ENCODE data around the gene VWF. TPM values are rescaled to one million over a fixed set of nuclear protein-coding genes. Genes with fewer than 3 reads are reported as not detected.

VWF gene
- total RNA-seq = 100 to 1,000 TPM; 163 to 480 (median 275) TPM
- polyA plus RNA-seq = 100 to 1,000 TPM; 104 to 254 TPM
- long read RNA-seq, donor 1, partial matches to known transcripts = 191 of 204 reads
- long read RNA-seq, donor 1, other reads (novel, unspliced or antisense) = 13 of 204 reads
- long read RNA-seq, donor 2, partial matches to known transcripts = 205 of 224 reads
- long read RNA-seq, donor 2, other reads (novel, unspliced or antisense) = 19 of 224 reads
- long read RNA-seq, donor 3, full-length matches to known transcripts = 1 of 225 reads
- long read RNA-seq, donor 3, partial matches to known transcripts = 202 of 225 reads
- long read RNA-seq, donor 3, other reads (novel, unspliced or antisense) = 22 of 225 reads

DNA sequence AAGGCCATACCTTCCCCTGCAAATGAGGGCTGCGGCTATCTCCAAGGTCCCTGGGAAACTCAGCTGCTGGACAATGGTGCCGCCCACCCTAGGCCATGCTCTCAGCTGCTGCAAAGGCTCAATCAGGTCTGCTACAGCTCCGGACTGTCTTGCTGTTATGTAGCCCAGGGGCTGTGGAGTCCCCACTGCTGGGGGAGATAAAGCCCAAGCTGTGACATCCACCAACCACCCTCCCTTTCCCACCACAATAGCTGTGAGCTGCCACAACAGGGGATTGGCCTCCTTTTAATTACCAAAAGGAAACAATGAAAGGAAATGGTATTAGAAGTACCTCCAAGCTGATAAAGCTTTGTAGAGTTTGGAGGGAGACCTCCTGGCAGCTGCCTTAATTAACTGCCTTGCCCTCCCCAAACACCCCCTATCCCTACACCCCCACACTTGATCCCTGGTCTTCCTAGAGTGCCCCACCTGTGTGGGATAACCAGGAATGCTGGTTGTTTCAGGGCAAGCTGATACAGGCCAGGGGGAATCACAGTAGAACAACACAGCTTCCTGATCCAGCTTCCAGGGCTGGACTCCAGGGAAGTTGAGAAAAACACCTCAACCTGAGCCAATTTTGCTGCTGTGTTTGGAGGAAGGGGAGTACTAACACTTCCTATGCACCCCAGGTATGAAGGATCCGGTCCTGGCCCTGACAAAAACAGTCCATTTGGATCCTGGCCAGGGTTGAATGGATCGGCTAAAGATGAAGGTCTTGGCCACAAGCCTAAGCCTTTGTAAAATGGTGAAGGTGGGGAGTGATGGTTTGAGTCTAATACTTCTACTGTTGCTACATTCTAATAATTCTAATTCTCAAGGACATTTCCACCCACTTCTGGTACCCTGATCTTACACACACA, at the start of gene VWF:
VWF (minus strand) TSS at position 260 of the 899 bp plus-strand sequence. CDS start 1,474 bp downstream, outside the sequence.
- intact Hi-C loops (cut with DNase I) = loop anchor here in 5 of 10 donors (2.0 to 5.0 kb wide), 4 partner anchors 30 to 52 kb away; no protein-coding TSS in a partner anchor

DNA sequence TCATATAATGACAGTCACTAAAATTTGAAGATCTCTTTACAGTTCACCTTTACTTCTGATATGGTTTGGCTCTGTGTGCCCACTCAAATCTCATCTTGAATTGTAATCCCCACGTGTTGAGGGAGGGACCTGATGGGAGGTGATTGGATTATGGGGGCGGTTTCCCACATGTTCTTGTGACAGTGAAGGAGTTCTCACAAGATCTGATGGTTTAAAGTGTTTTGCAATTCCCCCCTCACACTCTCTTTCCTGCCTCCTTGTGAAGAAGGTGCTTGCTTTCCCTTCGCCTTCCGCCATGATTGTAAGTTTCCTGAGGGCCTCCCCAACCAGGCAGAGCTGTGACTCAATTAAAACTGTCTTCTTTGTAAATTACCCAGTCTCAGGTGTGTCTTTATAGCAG, 48.4 kb upstream of the VWF start:
- 73 to 80% methylated on average over 4 of the region's 4 CpGs for WGBS, 2 donors
- TF ChIP-seq, protein P1, sequence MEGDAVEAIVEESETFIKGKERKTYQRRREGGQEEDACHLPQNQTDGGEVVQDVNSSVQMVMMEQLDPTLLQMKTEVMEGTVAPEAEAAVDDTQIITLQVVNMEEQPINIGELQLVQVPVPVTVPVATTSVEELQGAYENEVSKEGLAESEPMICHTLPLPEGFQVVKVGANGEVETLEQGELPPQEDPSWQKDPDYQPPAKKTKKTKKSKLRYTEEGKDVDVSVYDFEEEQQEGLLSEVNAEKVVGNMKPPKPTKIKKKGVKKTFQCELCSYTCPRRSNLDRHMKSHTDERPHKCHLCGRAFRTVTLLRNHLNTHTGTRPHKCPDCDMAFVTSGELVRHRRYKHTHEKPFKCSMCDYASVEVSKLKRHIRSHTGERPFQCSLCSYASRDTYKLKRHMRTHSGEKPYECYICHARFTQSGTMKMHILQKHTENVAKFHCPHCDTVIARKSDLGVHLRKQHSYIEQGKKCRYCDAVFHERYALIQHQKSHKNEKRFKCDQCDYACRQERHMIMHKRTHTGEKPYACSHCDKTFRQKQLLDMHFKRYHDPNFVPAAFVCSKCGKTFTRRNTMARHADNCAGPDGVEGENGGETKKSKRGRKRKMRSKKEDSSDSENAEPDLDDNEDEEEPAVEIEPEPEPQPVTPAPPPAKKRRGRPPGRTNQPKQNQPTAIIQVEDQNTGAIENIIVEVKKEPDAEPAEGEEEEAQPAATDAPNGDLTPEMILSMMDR (IDR thresholded peaks at IDR 0.05) = no peak
- H3K4me3 ChIP-seq = no peak overlapping the region
- no peaks in the 10 kb centered on the region for H3K9me3 ChIP-seq
- intact Hi-C loops (cut with DNase I) = loop anchor here in 5 of 10 donors (5.0 to 10.0 kb wide), 3 partner anchors 51 to 101 kb away; partner anchors contain the start of gene VWF (in 2 of the 5)
- H3K27me3 ChIP-seq = no peaks in the 10 kb centered on the region
- peak overlapping the region in 8 of 10 donors; percentile 69 to 90 (median 76) for H3K27ac ChIP-seq
- no peaks in the 10 kb centered on the region for H3K36me3 ChIP-seq
- H3K4me1 ChIP-seq = peaks cover 3 to 46% (median 26%) of the 10 kb centered on the region in 9 donors
- DNase-seq (no peak), ATAC-seq (no peak)

More for the DNA sequence above, at the start of gene VWF:
- peak in 1 of 2 donors; percentile 77 for DNase-seq
- peak within 1 kb of the TSS; percentile 84 to 91 (median 89) for H3K27ac ChIP-seq
- H3K36me3 ChIP-seq = peaks cover 0 to 15% (median 0%) of the 10 kb centered on the region in 9 donors
- WGBS, 2 donors = 48 to 64% methylated on average over 5 of the region's 5 CpGs
- peak within 1 kb of the TSS; percentile 38 to 64 (median 51) for H3K4me3 ChIP-seq
- H3K9me3 ChIP-seq = no peaks in the 10 kb centered on the region
- TF ChIP-seq, protein P1 (IDR thresholded peaks at IDR 0.05) = no peak
- H3K4me1 ChIP-seq = peaks cover 0 to 22% (median 4%) of the 10 kb centered on the region in 9 donors
- peak; percentile 65 to 84 (median 78) for ATAC-seq
- peaks cover 0 to 7% (median 0%) of the 10 kb centered on the region in 7 donors for H3K27me3 ChIP-seq

DNA sequence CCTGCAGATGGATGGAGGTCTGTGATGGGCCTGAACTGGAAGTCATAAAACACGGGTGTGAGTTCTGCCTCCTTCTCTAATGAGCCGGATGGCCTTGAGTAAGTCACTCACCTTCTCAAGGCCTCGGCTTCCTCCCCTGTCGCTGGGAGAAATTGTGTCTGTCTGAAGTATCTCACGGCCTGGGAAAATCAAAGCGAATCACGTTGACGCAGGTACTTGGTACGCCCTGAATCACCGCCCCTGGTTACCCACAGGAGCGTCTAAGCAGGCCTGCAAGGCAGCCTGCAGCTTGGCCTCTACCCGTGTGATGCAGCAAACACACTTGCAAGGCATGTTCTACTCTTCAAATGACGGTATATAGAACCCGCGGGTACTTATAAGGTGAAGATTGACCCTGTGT, 47.6 kb upstream of the VWF start:
- peak overlapping the region; percentile 60 to 90 (median 76) for H3K27ac ChIP-seq
- intact Hi-C loops (cut with DNase I) = loop anchor here in 5 of 10 donors (5.0 to 10.0 kb wide), 3 partner anchors 50 to 100 kb away; partner anchors contain the start of gene VWF (in 2 of the 5)
- no peaks in the 10 kb centered on the region for H3K27me3 ChIP-seq
- WGBS, 2 donors = 69 to 73% methylated on average over 15 of the region's 15 CpGs
- DNase-seq = no peak
- H3K36me3 ChIP-seq = no peaks in the 10 kb centered on the region
- peak in 1 of 8 donors; percentile 21 for ATAC-seq
- TF ChIP-seq, protein P1 (IDR thresholded peaks at IDR 0.05) = no peak
- peaks cover 9 to 54% (median 34%) of the 10 kb centered on the region in 9 donors for H3K4me1 ChIP-seq
- no peaks in the 10 kb centered on the region for H3K9me3 ChIP-seq
- peak overlapping the region in 1 of 10 donors; percentile 9 for H3K4me3 ChIP-seq
